Body of pancreas (tissue), 4 donors: Measurements from ENCODE around the gene CDK14.
"Not testable (repeated sequence)": the region's sequence is repeated elsewhere in the genome, so short reads cannot be mapped to it uniquely, and the experiment has no call there.

Source experiments
- CTCF ChIP-seq, 7 experiments: fragments of 450-650 bp in 4 of 7; fragments of 200-600 bp in 3 of 7; sonication (generic) in 3 of 7; IDR thresholded peaks; one replicate each; pipeline ENCODE4 v1.5.1; 2016 to 2019; ENCODE audit warnings: antibody characterized with exemption in 7 of 7
- POLR2A ChIP-seq, 3 donors: fragments of 450-650 bp; IDR thresholded peaks; one replicate each; pipeline ENCODE4 v1.6.1; 2016; ENCODE audit warnings: antibody characterized with exemption in 3 of 3, mild to moderate bottlenecking in 2 of 3

- TF ChIP-seq CTCF, POLR2A (IDR thresholded peaks at IDR 0.05): not testable (repeated sequence)
Observed at GRCh38 chr7:90815552-90815951, 219.4 kb downstream of the CDK14 start.
